GM12801 (cell line): ENCODE measurements around the gene EXOC3L4.

Experiments used
- TF ChIP-seq, protein P1 (sequence below): IDR thresholded peaks from one replicate; pipeline ENCODE4 v1.5.1; 2011; ENCODE audit warnings: control low read depth; ENCODE audit not compliant: insufficient read length; ENCODE audit errors: extremely low read depth

EXOC3L4 gene

DNA sequence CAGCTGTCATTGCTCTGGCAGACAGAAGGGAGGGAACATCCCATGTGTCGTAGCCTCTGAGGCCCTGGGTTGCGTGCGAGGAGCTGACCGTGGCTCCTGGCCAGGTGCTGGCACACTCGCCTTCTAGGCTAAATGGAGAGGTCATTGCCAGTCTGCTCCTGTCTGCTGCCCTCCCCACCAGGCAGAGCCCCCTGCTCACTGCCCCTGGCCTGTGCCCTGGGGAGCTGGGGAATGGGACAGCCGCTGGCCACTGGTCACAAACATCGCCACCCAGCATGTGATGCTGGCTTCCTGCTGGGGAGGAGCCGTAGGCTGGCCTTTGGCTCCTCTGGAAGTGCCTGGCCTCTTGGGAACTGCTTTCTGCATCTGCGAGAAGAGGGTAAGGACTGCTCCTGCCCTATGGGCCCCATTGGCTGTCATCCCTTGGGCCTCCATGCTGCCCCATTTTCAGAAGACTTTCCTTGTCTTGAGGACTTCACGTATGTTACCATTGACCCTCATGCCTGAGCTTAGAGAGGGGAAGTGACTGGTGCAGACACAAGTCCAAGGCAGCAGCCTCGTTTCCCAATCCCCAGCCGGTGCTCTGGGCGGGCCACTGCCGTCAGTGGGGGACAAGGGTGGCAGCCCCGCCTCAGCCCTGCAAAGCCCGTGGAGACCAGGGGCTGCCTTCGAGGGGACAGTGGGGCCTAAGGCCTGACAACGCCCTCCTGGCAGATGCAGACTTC is 26.8 kb downstream of the EXOC3L4 start:
- TF ChIP-seq, protein P1, sequence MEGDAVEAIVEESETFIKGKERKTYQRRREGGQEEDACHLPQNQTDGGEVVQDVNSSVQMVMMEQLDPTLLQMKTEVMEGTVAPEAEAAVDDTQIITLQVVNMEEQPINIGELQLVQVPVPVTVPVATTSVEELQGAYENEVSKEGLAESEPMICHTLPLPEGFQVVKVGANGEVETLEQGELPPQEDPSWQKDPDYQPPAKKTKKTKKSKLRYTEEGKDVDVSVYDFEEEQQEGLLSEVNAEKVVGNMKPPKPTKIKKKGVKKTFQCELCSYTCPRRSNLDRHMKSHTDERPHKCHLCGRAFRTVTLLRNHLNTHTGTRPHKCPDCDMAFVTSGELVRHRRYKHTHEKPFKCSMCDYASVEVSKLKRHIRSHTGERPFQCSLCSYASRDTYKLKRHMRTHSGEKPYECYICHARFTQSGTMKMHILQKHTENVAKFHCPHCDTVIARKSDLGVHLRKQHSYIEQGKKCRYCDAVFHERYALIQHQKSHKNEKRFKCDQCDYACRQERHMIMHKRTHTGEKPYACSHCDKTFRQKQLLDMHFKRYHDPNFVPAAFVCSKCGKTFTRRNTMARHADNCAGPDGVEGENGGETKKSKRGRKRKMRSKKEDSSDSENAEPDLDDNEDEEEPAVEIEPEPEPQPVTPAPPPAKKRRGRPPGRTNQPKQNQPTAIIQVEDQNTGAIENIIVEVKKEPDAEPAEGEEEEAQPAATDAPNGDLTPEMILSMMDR: no peak

- TF ChIP-seq, protein P1: no peak
These were observed 27.5 kb downstream of the EXOC3L4 start for GRCh38 chr14:103121846-103122584.

- TF ChIP-seq, protein P1: no peak
These were observed 28.0 kb downstream of the EXOC3L4 start for GRCh38 chr14:103122585-103122946.

GRCh38 chr14:103122947-103123633 is 28.6 kb downstream of the EXOC3L4 start, which contains the start of gene TNFAIP2:
TSS of gene TNFAIP2 (plus strand) at chr14:103123461. CDS start at chr14:103126458, 2,997 bp downstream.
- TF ChIP-seq, protein P1: no peak

- TF ChIP-seq, protein P1: no peak
These were observed 29.3 kb downstream of the EXOC3L4 start for GRCh38 chr14:103123634-103124500.

DNA sequence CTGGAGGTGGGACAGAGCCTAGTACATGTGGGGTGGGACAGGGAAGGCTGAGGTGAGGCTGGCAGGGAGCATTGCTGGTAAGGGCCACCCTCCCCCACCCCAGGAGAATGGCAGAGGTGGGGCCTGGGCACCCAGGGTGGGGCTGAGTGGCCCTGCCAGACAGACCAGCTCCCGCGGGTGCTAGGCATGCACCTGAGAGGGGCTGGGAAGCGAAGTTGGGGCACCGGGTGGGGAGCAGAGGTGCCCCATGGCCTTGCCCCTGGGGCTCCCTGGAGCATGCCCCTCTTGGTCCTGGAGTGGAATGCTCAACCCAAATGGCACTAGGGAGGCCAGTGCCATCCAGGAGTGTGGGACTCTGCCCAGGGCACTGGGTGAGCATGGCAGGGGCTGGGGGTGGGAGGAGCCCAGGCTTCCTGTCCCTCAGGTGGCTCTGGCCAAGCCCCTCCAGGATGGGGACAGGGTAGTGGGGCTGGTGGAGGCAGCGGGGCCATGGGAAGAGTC is 30.0 kb downstream of the EXOC3L4 start:
- TF ChIP-seq, protein P1: no peak
